CD1c-positive myeloid dendritic cell (primary cell): Measurements from ENCODE around the gene CNPY1.

Experiments
- DNase-seq: peaks from one replicate; pipeline ENCODE4 v3.0.0-alpha.2; 2016; ENCODE audit errors: extremely low spot score

The CNPY1 gene

GRCh38 chr7:155513543-155514285 lies 32.6 kb downstream of the CNPY1 start:
- no peak for DNase-seq

- DNase-seq: no peak
Observed at GRCh38 chr7:155512246-155512887, 34.0 kb downstream of the CNPY1 start.

- no peak for DNase-seq
Observed at GRCh38 chr7:155511702-155511996, 34.7 kb downstream of the CNPY1 start.

- DNase-seq: no peak
Observed at GRCh38 chr7:155510975-155511701, 35.2 kb downstream of the CNPY1 start.

GRCh38 chr7:155509725-155510551 lies 36.4 kb downstream of the CNPY1 start:
- no peak for DNase-seq

- no peak for DNase-seq
Observed at GRCh38 chr7:155509359-155509724, 37.0 kb downstream of the CNPY1 start.

GRCh38 chr7:155508376-155509358 lies 37.7 kb downstream of the CNPY1 start:
- DNase-seq: no peak

- no peak for DNase-seq
Observed at GRCh38 chr7:155507576-155507975, 38.8 kb downstream of the CNPY1 start.

- no peak for DNase-seq
Observed at GRCh38 chr7:155506854-155507337, 39.5 kb downstream of the CNPY1 start.

- DNase-seq: no peak
Observed at GRCh38 chr7:155505422-155505793, 41.0 kb downstream of the CNPY1 start.

GRCh38 chr7:155497149-155497901 lies 49.0 kb downstream of the CNPY1 start:
- no peak for DNase-seq

GRCh38 chr7:155496267-155497005 lies 49.9 kb downstream of the CNPY1 start:
- no peak for DNase-seq

GRCh38 chr7:155495440-155496248 lies 50.7 kb downstream of the CNPY1 start:
- DNase-seq: no peak

GRCh38 chr7:155494551-155494950 lies 51.8 kb downstream of the CNPY1 start:
- no peak for DNase-seq

- DNase-seq: no peak
Observed at GRCh38 chr7:155493744-155494538, 52.4 kb downstream of the CNPY1 start.

- no peak for DNase-seq
Observed at GRCh38 chr7:155491812-155492211, 54.5 kb downstream of the CNPY1 start.

- peak; percentile 32 for DNase-seq
Observed at GRCh38 chr7:155490697-155491628, 55.4 kb downstream of the CNPY1 start.
